Activated T-cell treated with anti-CD3 and anti-CD28 coated beads for 48 hours (primary cell): ENCODE data around the gene TTN.

Experiments
- DNase-seq: peaks from one replicate; pipeline ENCODE4 v3.0.0-alpha.2; 2020; ENCODE audit warnings: low read depth

Gene TTN

GRCh38 chr2:178807227-178808008 is at the start of gene TTN:
TTN (minus strand) TSS chr2:178807423; CDS start chr2:178804642, 2,781 bp downstream.
- DNase-seq = no peak

GRCh38 chr2:178855151-178855550 is 47.9 kb upstream of the TTN start:
- DNase-seq = no peak

GRCh38 chr2:178848335-178848734 is 41.1 kb upstream of the TTN start:
- no peak for DNase-seq

- DNase-seq = no peak
Observed at GRCh38 chr2:178846458-178846802, 39.2 kb upstream of the TTN start.

GRCh38 chr2:178845566-178846457 is 38.6 kb upstream of the TTN start:
- no peak for DNase-seq

- DNase-seq = no peak
Observed at GRCh38 chr2:178844701-178845100, 37.5 kb upstream of the TTN start.

- DNase-seq = no peak
Observed at GRCh38 chr2:178844269-178844668, 37.0 kb upstream of the TTN start.

GRCh38 chr2:178843697-178844096 is 36.5 kb upstream of the TTN start:
- no peak for DNase-seq

- DNase-seq = no peak
Observed at GRCh38 chr2:178836807-178837206, 29.6 kb upstream of the TTN start.

- DNase-seq = no peak
Observed at GRCh38 chr2:178834086-178834485, 26.9 kb upstream of the TTN start.

GRCh38 chr2:178833382-178833781 is 26.2 kb upstream of the TTN start:
- DNase-seq = no peak

GRCh38 chr2:178830451-178830850 is 23.2 kb upstream of the TTN start:
- no peak for DNase-seq

- DNase-seq = no peak
Observed at GRCh38 chr2:178829981-178830380, 22.8 kb upstream of the TTN start.

GRCh38 chr2:178829299-178829960 is 22.2 kb upstream of the TTN start:
- DNase-seq = no peak

- no peak for DNase-seq
Observed at GRCh38 chr2:178828486-178828881, 21.3 kb upstream of the TTN start.

GRCh38 chr2:178827739-178828485 is 20.7 kb upstream of the TTN start:
- DNase-seq = no peak

- no peak for DNase-seq
Observed at GRCh38 chr2:178827111-178827510, 19.9 kb upstream of the TTN start.

- DNase-seq = no peak
Observed at GRCh38 chr2:178825183-178825582, 18.0 kb upstream of the TTN start.

GRCh38 chr2:178824181-178824580 is 17.0 kb upstream of the TTN start:
- DNase-seq = no peak

GRCh38 chr2:178819992-178820391 is 12.8 kb upstream of the TTN start:
- no peak for DNase-seq

- DNase-seq = no peak
Observed at GRCh38 chr2:178819147-178819875, 12.1 kb upstream of the TTN start.
